ENCODE data around the gene ARMC5. TPM values are rescaled to one million over a fixed set of nuclear protein-coding genes. Genes with fewer than 3 reads are reported as not detected.

The ARMC5 gene
- total RNA-seq, 2 donors from 2014 or later: 10.0 to 20.3 TPM

DNA sequence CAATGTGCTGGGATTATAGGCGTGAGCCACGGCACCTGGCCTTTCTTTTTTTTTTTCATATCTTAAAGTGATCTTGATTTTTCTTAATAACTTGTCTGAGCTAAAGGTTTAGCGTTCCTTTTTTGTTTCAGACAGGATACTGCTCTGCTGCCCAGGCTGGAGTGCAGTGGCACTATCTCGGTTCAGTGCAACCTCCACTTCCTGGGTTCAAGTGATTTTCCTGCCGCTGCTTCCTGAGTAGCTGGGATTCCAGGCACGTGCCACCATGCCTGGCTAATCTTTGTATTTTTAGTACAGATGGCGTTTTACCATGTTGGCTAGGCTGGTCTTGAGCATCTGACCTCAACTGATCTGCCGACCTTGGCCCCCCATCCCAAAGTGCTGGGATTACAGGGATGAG lies 44.9 kb downstream of the ARMC5 start:
- no peak for DNase-seq (ENCODE audit: low spot score)
- intact Hi-C loops (cut with DNase I): loop anchor here (10.0 kb wide), 1 partner anchor 371 kb away; the partner anchor contains the start of gene ZNF267

DNA sequence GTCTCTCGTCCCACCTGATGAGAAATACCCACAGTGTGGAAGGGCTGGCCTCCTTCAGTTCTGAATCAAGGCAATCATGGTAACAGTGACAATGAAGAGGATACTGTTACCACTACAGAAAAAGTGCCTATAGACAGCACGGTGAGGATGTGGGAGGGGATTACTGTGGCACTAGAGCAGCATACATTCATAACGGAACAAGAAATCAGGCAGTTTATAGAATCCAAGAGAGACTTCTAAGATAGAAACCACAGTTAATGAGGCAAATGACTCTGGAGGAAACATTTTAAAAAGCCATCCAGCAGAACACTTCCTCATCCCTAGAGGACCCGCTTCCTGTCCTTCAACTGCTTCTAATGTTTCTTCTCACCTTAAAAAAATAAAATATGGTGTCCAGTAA lies 46.2 kb downstream of the ARMC5 start:
- Histone ChIP-seq H3K9me3 (no peaks in the 10 kb centered on the region), H3K4me3 (no peak overlapping the region), H3K27ac (no peak overlapping the region), H3K4me1 (replicated peaks) (peaks cover 8% of the 10 kb centered on the region), H3K27me3 (replicated peaks; ENCODE audit: insufficient read depth) (no peaks in the 10 kb centered on the region), H3K36me3 (no peaks in the 10 kb centered on the region)
- no peak for TF ChIP-seq POLR2A (IDR thresholded peaks at IDR 0.05)
- TF ChIP-seq, protein P1, sequence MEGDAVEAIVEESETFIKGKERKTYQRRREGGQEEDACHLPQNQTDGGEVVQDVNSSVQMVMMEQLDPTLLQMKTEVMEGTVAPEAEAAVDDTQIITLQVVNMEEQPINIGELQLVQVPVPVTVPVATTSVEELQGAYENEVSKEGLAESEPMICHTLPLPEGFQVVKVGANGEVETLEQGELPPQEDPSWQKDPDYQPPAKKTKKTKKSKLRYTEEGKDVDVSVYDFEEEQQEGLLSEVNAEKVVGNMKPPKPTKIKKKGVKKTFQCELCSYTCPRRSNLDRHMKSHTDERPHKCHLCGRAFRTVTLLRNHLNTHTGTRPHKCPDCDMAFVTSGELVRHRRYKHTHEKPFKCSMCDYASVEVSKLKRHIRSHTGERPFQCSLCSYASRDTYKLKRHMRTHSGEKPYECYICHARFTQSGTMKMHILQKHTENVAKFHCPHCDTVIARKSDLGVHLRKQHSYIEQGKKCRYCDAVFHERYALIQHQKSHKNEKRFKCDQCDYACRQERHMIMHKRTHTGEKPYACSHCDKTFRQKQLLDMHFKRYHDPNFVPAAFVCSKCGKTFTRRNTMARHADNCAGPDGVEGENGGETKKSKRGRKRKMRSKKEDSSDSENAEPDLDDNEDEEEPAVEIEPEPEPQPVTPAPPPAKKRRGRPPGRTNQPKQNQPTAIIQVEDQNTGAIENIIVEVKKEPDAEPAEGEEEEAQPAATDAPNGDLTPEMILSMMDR (IDR thresholded peaks at IDR 0.05): no peak
- no peak for TF ChIP-seq POLR2AphosphoS5 (IDR thresholded peaks at IDR 0.05)
- 76% methylated on average over 4 of the region's 4 CpGs for WGBS
- intact Hi-C loops (cut with DNase I): loop anchor here (5.0 to 10.0 kb wide), 2 partner anchors 197 to 369 kb away; partner anchors contain the start of gene ZNF267
- DNase-seq (ENCODE audit: low spot score): no peak

More for the DNA sequence above, 44.9 kb downstream of the ARMC5 start:
- no peak for TF ChIP-seq POLR2AphosphoS5 (IDR thresholded peaks at IDR 0.05)
- TF ChIP-seq POLR2A (IDR thresholded peaks at IDR 0.05): no peak
- TF ChIP-seq, protein P1 (IDR thresholded peaks at IDR 0.05): no peak
- H3K36me3 ChIP-seq: peaks cover 0 to 3% of the 10 kb centered on the region in 2 donors
- peaks cover 8% of the 10 kb centered on the region for H3K4me1 ChIP-seq (replicated peaks)
- WGBS: 82% methylated on average over 8 of the region's 8 CpGs
- H3K27ac ChIP-seq: no peak overlapping the region
- no peaks in the 10 kb centered on the region for H3K27me3 ChIP-seq (replicated peaks; ENCODE audit: insufficient read depth)
- no peak overlapping the region for H3K4me3 ChIP-seq
- H3K9me3 ChIP-seq: no peaks in the 10 kb centered on the region

DNA sequence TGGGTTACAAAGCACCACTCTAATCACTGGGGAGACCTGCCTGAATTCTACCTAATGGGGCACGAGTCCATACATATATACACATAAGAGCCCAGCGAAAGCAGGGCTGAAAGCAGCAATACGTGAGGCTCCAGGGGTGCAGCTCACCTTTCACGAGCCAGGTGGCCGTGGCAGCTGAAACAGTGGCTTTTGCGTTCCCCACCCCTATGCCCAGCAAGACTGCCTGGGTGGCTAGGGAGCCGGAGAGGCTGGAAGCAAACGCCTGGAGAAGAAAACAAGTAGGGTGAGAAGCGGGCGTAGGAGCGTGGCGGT lies 48.3 kb downstream of the ARMC5 start:
- 2% methylated on average over 11 of the region's 12 CpGs for WGBS
- no peaks in the 10 kb centered on the region for H3K36me3 ChIP-seq
- no peaks in the 10 kb centered on the region for H3K27me3 ChIP-seq (replicated peaks; ENCODE audit: insufficient read depth)
- peak overlapping the region; percentile 82 to 88 for H3K27ac ChIP-seq
- H3K4me1 ChIP-seq (replicated peaks): peaks cover 8% of the 10 kb centered on the region
- H3K9me3 ChIP-seq: no peaks in the 10 kb centered on the region
- peak overlapping the region; percentile 89 to 92 for H3K4me3 ChIP-seq
- intact Hi-C loops (cut with DNase I): loop anchor here (5.0 to 10.0 kb wide), 2 partner anchors 195 to 367 kb away; partner anchors contain the start of gene ZNF267
- TF ChIP-seq, protein P1 (IDR thresholded peaks at IDR 0.05): no peak
- TF ChIP-seq POLR2AphosphoS5 (IDR thresholded peaks at IDR 0.05): no peak
- no peak for TF ChIP-seq POLR2A (IDR thresholded peaks at IDR 0.05)
- no peak for DNase-seq (ENCODE audit: low spot score)

DNA sequence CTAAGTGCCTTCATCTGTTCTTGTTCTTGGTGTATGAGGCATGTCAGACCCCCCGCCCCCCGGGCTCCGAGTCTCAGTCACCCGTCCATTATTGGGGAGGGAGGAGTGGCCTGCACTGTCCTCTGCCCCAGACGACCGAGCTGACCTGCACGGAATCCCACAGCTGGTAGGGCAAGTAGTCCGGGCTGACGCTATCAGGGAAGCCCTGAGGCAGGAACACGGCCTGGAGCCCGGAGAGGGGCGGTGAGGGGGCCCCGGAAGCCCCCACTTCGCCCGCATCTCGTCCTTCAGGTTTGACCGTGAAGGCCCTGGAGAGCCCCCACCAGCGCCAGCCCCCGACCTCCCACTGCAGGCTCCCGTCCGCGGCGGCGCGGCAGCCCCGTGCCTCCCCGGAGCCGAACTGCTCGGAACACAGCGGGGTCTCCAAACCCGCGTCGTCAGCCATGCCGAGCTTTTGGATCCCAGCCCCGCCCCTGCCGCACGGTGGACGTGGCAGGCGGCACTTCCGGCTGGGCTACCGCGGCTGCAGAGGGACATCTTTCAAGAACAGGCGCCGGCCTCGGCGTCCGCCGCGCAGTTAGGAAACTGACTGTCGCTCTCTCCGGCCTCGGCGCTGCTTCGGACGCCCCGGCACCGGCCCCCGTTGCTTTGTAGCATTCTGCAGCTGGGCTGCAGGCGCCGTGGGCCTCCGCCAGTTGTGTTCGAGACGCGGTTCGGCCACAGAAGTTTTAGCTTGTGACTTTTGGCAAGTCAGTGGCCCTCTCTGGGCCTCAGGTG lies 48.8 kb downstream of the ARMC5 start, which contains the start of gene RUSF1:
RUSF1 (minus strand) TSS at position 463 of the 777 bp plus-strand sequence; CDS start at position 445, 18 bp downstream.
- TF ChIP-seq POLR2A (IDR thresholded peaks at IDR 0.05) (peak; percentile 85), POLR2AphosphoS5 (IDR thresholded peaks at IDR 0.05) (peak; percentile 96)
- TF ChIP-seq, protein P1 (IDR thresholded peaks at IDR 0.05): peak in 2 of 4 experiments; percentile 6 to 28
- intact Hi-C loops (cut with DNase I): loop anchor here (5.0 to 10.0 kb wide), 2 partner anchors 194 to 367 kb away; partner anchors contain the start of gene ZNF267
- Histone ChIP-seq H3K9me3 (no peaks in the 10 kb centered on the region), H3K27ac (peak within 1 kb of the TSS; percentile 82 to 88), H3K4me3 (peak within 1 kb of the TSS; percentile 89 to 92), H3K4me1 (replicated peaks) (peaks cover 8% of the 10 kb centered on the region), H3K36me3 (no peaks in the 10 kb centered on the region), H3K27me3 (replicated peaks; ENCODE audit: insufficient read depth) (no peaks in the 10 kb centered on the region)
- DNase-seq (ENCODE audit: low spot score): peak; percentile 91
- under 1% methylated on average over 45 of the region's 65 CpGs for WGBS
